WTC11 (cell line): ENCODE data around the gene HNRNPUL1. TPM values are rescaled to one million over a fixed set of nuclear protein-coding genes. Genes with fewer than 3 reads are reported as not detected.
A peak's percentile ranks its signal among the peaks of the same experiment; 100 is the strongest.

Experiments used
- ATAC-seq: fragments of 200-7000 bp; cut with Tn5 transposase; 2 replicates; pipeline ENCODE4 v1.10.0; 2021; ENCODE audit warnings: mild to moderate bottlenecking, moderate library complexity
- CTCF ChIA-PET: fragments of 300-600 bp; sonication (Branson Sonifier 250); formaldehyde crosslinking; loops from one replicate; lab custom pipeline; 2021; ENCODE audit warnings: antibody characterized with exemption; lab: Charles Lee
- POLR2A ChIA-PET: fragments of 350-600 bp; sonication (Branson Sonifier 250); formaldehyde crosslinking; loops from one replicate; lab custom pipeline; 2021; ENCODE audit warnings: antibody characterized with exemption; lab: Charles Lee
- DNase-seq: peaks from one replicate; pipeline ENCODE4 v3.0.0; 2021; ENCODE audit warnings: low spot score
- H3K27ac Mint-ChIP-seq: 2 replicates; pipeline ENCODE4 v1.8.0; 2021; ENCODE audit warnings: mixed read lengths
- H3K27me3 Mint-ChIP-seq: 2 replicates; pipeline ENCODE4 v1.8.0; 2021; ENCODE audit warnings: low read depth, mild to moderate bottlenecking, moderate library complexity, mixed read lengths
- H3K36me3 Mint-ChIP-seq: 2 replicates; pipeline ENCODE4 v1.8.0; 2021; ENCODE audit warnings: mixed read lengths
- H3K4me1 Mint-ChIP-seq: 2 replicates; pipeline ENCODE4 v1.8.0; 2022; ENCODE audit warnings: mixed read lengths
- H3K4me3 Mint-ChIP-seq: 2 replicates; pipeline ENCODE4 v1.8.0; 2021; ENCODE audit warnings: mild to moderate bottlenecking, moderate library complexity, mixed read lengths
- H3K9me3 Mint-ChIP-seq: 2 replicates; pipeline ENCODE4 v1.8.0; 2021; ENCODE audit warnings: mixed read lengths
- ATF1 ChIP-seq: sonication (generic); formaldehyde crosslinking; IDR thresholded peaks from 2 replicates; pipeline ENCODE4 v1.8.1; 2023; ENCODE audit warnings: mild to moderate bottlenecking, moderate library complexity, missing genetic modification reagents
- ATF3 ChIP-seq: sonication (generic); formaldehyde crosslinking; conservative IDR thresholded peaks from 2 replicates; pipeline ENCODE4 v1.8.1; 2022; ENCODE audit warnings: mild to moderate bottlenecking, missing genetic modification reagents
- ATF6 ChIP-seq: sonication (generic); formaldehyde crosslinking; IDR thresholded peaks from 2 replicates; pipeline ENCODE4 v1.8.1; 2023; ENCODE audit warnings: mild to moderate bottlenecking, missing genetic modification reagents
- EMX1 ChIP-seq: fragments of 250-450 bp; sonication (Bioruptor Pico); IDR thresholded peaks from 2 replicates; pipeline ENCODE4 v1.8.0; 2021; ENCODE audit warnings: mild to moderate bottlenecking
- ERG ChIP-seq: fragments of 250-450 bp; sonication (Bioruptor Pico); IDR thresholded peaks from 2 replicates; pipeline ENCODE4 v1.8.0; 2021; ENCODE audit warnings: mild to moderate bottlenecking
- ETV6 ChIP-seq: sonication (generic); formaldehyde crosslinking; IDR thresholded peaks from 2 replicates; pipeline ENCODE4 v1.8.1; 2022; ENCODE audit warnings: mild to moderate bottlenecking, missing genetic modification reagents
- JAZF1 ChIP-seq: fragments of 250-450 bp; sonication (Bioruptor Pico); IDR thresholded peaks from 2 replicates; pipeline ENCODE4 v1.9.0; 2021; ENCODE audit warnings: moderate library complexity, mild to moderate bottlenecking, inconsistent platforms
- MAX ChIP-seq: sonication (generic); formaldehyde crosslinking; IDR thresholded peaks from 2 replicates; pipeline ENCODE4 v1.8.0; 2022; ENCODE audit warnings: mild to moderate bottlenecking, missing genetic modification reagents
- MLX ChIP-seq: sonication (generic); formaldehyde crosslinking; IDR thresholded peaks from 2 replicates; pipeline ENCODE4 v1.8.1; 2023; ENCODE audit warnings: mild to moderate bottlenecking, missing genetic modification reagents, moderate library complexity
- NR2C2 ChIP-seq: sonication (generic); formaldehyde crosslinking; IDR thresholded peaks from 2 replicates; pipeline ENCODE4 v1.8.0; 2022; ENCODE audit warnings: mild to moderate bottlenecking, missing genetic modification reagents
- RORB ChIP-seq: fragments of 250-450 bp; sonication (Bioruptor Pico); IDR thresholded peaks from 2 replicates; pipeline ENCODE4 v1.9.0; 2021; ENCODE audit warnings: mild to moderate bottlenecking
- SMAD3 ChIP-seq: sonication (generic); formaldehyde crosslinking; IDR thresholded peaks from 2 replicates; pipeline ENCODE4 v1.8.0; 2022; ENCODE audit warnings: missing genetic modification reagents, mild to moderate bottlenecking, borderline replicate concordance
- SP1 ChIP-seq: sonication (generic); formaldehyde crosslinking; conservative IDR thresholded peaks from 2 replicates; pipeline ENCODE4 v1.8.1; 2022; ENCODE audit warnings: missing genetic modification reagents
- TEAD4 ChIP-seq: sonication (generic); formaldehyde crosslinking; IDR thresholded peaks from 2 replicates; pipeline ENCODE4 v1.8.0; 2022; ENCODE audit warnings: mild to moderate bottlenecking, missing genetic modification reagents
- USF2 ChIP-seq: sonication (generic); formaldehyde crosslinking; IDR thresholded peaks from 2 replicates; pipeline ENCODE4 v1.8.1; 2023; ENCODE audit warnings: mild to moderate bottlenecking, missing genetic modification reagents, moderate library complexity
- ZNF121 ChIP-seq: sonication (generic); formaldehyde crosslinking; IDR thresholded peaks from 2 replicates; pipeline ENCODE4 v1.8.0; 2023; ENCODE audit warnings: missing genetic modification reagents
- ZNF281 ChIP-seq: sonication (generic); formaldehyde crosslinking; IDR thresholded peaks from 2 replicates; pipeline ENCODE4 v1.8.0; 2023; ENCODE audit warnings: mild to moderate bottlenecking, missing genetic modification reagents
- ZNF317 ChIP-seq: sonication (generic); formaldehyde crosslinking; IDR thresholded peaks from 2 replicates; pipeline ENCODE4 v1.8.1; 2023; ENCODE audit warnings: low read depth, mild to moderate bottlenecking, moderate library complexity, missing genetic modification reagents, borderline replicate concordance
- ZNF396 ChIP-seq: fragments of 250-450 bp; sonication (Bioruptor Pico); IDR thresholded peaks from 2 replicates; pipeline ENCODE4 v1.8.0; 2021; ENCODE audit warnings: mild to moderate bottlenecking, moderate library complexity, borderline replicate concordance
- ZNF425 ChIP-seq: fragments of 250-450 bp; sonication (Bioruptor Pico); conservative IDR thresholded peaks from 2 replicates; pipeline ENCODE4 v1.9.0; 2021; ENCODE audit warnings: mild to moderate bottlenecking
- total RNA-seq: library from RNA; stranded (reverse); gene quantifications from 3 replicates; pipeline ENCODE4 v1.2.3, GENCODE V29; 2021

HNRNPUL1 gene
- total RNA-seq, 1 experiment from 2014 or later = 282 TPM

GRCh38 chr19:41221514-41222205, 42.5 kb upstream of the HNRNPUL1 start:
- no peak overlapping the region for H3K4me3 Mint-ChIP-seq
- peaks cover 9% of the 10 kb centered on the region for H3K36me3 Mint-ChIP-seq
- ChIA-PET CTCF (interaction anchor here (0.6 to 1.6 kb wide), 2 partner anchors 17 to 59 kb away, joined by 5 to 6 read pairs; no protein-coding TSS in a partner anchor), POLR2A (no interaction called here)
- peak overlapping the region; percentile 32; the same call in 1 of the 2 replicates for H3K27ac Mint-ChIP-seq
- H3K9me3 Mint-ChIP-seq = no peaks in the 10 kb centered on the region
- DNase-seq (no peak), ATAC-seq (no peak)
- TF ChIP-seq ZNF281 (CRISPR knock-in tag) (no peak), MLX (CRISPR knock-in tag) (no peak), SP1 (no peak), JAZF1 (CRISPR knock-in tag) (no peak), ATF1 (CRISPR knock-in tag) (no peak), ATF3 (no peak), MAX (CRISPR knock-in tag) (no peak), TEAD4 (CRISPR knock-in tag) (no peak), EMX1 (CRISPR knock-in tag) (no peak), NR2C2 (CRISPR knock-in tag) (no peak), USF2 (CRISPR knock-in tag) (no peak), RORB (no peak), ATF6 (CRISPR knock-in tag) (no peak), ERG (CRISPR knock-in tag) (no peak), ZNF396 (CRISPR knock-in tag) (no peak), ZNF317 (CRISPR knock-in tag) (no peak), ETV6 (CRISPR knock-in tag) (no peak), ZNF425 (no peak), ZNF121 (CRISPR knock-in tag) (no peak), SMAD3 (CRISPR knock-in tag) (no peak)
- peaks cover 59% of the 10 kb centered on the region for H3K4me1 Mint-ChIP-seq
- no peaks in the 10 kb centered on the region for H3K27me3 Mint-ChIP-seq
